Activated T-cell treated with anti-CD3 and anti-CD28 coated beads, Interleukin-2, amount 50 U/mL, for 1 hour (primary cell): ENCODE results near the gene PBLD.
"Not testable (repeated sequence)": the region's sequence is repeated elsewhere in the genome, so short reads cannot be mapped to it uniquely, and the experiment has no call there.

ENCODE experiments used
- DNase-seq: peaks from one replicate; pipeline ENCODE4 v3.0.0-alpha.2; 2020

Gene PBLD

GRCh38 chr10:68277814-68278213, 54.9 kb downstream of the PBLD start:
- not testable (repeated sequence) for DNase-seq

- DNase-seq, result no peak
Observed at GRCh38 chr10:68276224-68276623, 56.5 kb downstream of the PBLD start.

- DNase-seq, result no peak
Observed at GRCh38 chr10:68275600-68276126, 57.1 kb downstream of the PBLD start.

- no peak for DNase-seq
Observed at GRCh38 chr10:68272833-68273232, 59.9 kb downstream of the PBLD start.

GRCh38 chr10:68271196-68271882, 61.4 kb downstream of the PBLD start:
- no peak for DNase-seq

GRCh38 chr10:68269562-68270290, 63.0 kb downstream of the PBLD start:
- DNase-seq, result no peak

- no peak for DNase-seq
Observed at GRCh38 chr10:68261132-68261856, 71.4 kb downstream of the PBLD start.

GRCh38 chr10:68253346-68253745, 79.4 kb downstream of the PBLD start:
- no peak for DNase-seq

- no peak for DNase-seq
Observed at GRCh38 chr10:68251625-68252495, 80.9 kb downstream of the PBLD start.

- no peak for DNase-seq
Observed at GRCh38 chr10:68251151-68251550, 81.6 kb downstream of the PBLD start.

- DNase-seq, result no peak
Observed at GRCh38 chr10:68249297-68249696, 83.4 kb downstream of the PBLD start.

GRCh38 chr10:68247931-68248330, 84.8 kb downstream of the PBLD start:
- DNase-seq, result no peak

- not testable (repeated sequence) for DNase-seq
Observed at GRCh38 chr10:68246397-68246796, 86.3 kb downstream of the PBLD start.

- DNase-seq, result no peak
Observed at GRCh38 chr10:68242051-68242450, 90.7 kb downstream of the PBLD start.

GRCh38 chr10:68239596-68240150, 93.1 kb downstream of the PBLD start:
- no peak for DNase-seq

- no peak for DNase-seq
Observed at GRCh38 chr10:68239069-68239468, 93.7 kb downstream of the PBLD start.

- no peak for DNase-seq
Observed at GRCh38 chr10:68238371-68238770, 94.4 kb downstream of the PBLD start.

GRCh38 chr10:68237173-68237572, 95.6 kb downstream of the PBLD start:
- no peak for DNase-seq

- no peak for DNase-seq
Observed at GRCh38 chr10:68235581-68235980, 97.1 kb downstream of the PBLD start.

- DNase-seq, result no peak
Observed at GRCh38 chr10:68235111-68235510, 97.6 kb downstream of the PBLD start.

- DNase-seq, result no peak
Observed at GRCh38 chr10:68233046-68233445, 99.7 kb downstream of the PBLD start.
